Fibroblast of the aortic adventitia (primary cell): Measurements from ENCODE around the gene PIGO. TPM values are rescaled to one million over a fixed set of nuclear protein-coding genes. Genes with fewer than 3 reads are reported as not detected.

Source experiments
- DNase-seq: peaks from one replicate; pipeline ENCODE4 v3.0.0-alpha.2; 2010; ENCODE audit warnings: low read depth
- H3K4me3 ChIP-seq: 2 replicates; pipeline ENCODE4 v1.5.1; 2011; ENCODE audit warnings: low read depth, mild to moderate bottlenecking, control low read depth, low read length, moderate library complexity
- total RNA-seq: library from RNA; depleted of rRNA; stranded (reverse); fragments of >200 nt; gene quantifications from 2 replicates; pipeline ENCODE4 v1.2.3, GENCODE V29; 2012; ENCODE audit warnings: low replicate concordance
- TF ChIP-seq, protein P1 (sequence below): IDR thresholded peaks from 2 replicates; pipeline ENCODE4 v1.5.1; 2011; ENCODE audit warnings: mild to moderate bottlenecking, low read length, control low read depth, inconsistent platforms; ENCODE audit not compliant: insufficient read depth

Gene PIGO
- total RNA-seq, 1 donor = 12.1 TPM

DNA sequence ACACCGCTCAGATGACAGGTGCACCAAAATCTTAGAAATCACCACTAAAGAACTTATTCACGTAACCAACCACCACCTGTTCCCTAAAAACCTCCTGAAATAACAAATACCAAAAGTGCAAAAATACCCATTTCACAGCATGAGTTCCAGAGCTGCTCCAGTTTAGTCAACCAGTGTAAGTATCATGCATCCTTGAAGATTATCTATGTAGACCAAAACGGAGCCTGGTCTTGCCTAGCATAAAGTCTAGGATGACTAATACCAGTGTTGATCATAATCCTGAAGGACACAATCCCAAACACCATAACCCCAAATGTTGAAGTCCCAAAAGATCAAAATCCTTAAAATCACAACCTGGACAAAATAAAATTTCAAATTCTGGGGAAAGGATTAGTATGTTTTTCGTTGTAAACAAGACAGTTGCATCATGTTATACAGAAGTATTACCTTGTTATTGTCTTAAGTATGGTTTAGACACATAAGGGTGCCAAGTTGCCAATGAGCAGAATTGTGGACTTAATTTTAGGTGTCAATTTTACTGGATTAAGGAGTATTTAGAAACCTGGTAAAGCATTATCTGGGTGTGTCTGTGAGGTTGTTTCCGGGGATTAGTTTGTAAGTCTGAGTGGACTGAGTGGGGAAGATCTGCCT lies 42.1 kb downstream of the PIGO start:
- H3K4me3 ChIP-seq = no peak overlapping the region
- TF ChIP-seq, protein P1, sequence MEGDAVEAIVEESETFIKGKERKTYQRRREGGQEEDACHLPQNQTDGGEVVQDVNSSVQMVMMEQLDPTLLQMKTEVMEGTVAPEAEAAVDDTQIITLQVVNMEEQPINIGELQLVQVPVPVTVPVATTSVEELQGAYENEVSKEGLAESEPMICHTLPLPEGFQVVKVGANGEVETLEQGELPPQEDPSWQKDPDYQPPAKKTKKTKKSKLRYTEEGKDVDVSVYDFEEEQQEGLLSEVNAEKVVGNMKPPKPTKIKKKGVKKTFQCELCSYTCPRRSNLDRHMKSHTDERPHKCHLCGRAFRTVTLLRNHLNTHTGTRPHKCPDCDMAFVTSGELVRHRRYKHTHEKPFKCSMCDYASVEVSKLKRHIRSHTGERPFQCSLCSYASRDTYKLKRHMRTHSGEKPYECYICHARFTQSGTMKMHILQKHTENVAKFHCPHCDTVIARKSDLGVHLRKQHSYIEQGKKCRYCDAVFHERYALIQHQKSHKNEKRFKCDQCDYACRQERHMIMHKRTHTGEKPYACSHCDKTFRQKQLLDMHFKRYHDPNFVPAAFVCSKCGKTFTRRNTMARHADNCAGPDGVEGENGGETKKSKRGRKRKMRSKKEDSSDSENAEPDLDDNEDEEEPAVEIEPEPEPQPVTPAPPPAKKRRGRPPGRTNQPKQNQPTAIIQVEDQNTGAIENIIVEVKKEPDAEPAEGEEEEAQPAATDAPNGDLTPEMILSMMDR = no peak
- no peak for DNase-seq

DNA sequence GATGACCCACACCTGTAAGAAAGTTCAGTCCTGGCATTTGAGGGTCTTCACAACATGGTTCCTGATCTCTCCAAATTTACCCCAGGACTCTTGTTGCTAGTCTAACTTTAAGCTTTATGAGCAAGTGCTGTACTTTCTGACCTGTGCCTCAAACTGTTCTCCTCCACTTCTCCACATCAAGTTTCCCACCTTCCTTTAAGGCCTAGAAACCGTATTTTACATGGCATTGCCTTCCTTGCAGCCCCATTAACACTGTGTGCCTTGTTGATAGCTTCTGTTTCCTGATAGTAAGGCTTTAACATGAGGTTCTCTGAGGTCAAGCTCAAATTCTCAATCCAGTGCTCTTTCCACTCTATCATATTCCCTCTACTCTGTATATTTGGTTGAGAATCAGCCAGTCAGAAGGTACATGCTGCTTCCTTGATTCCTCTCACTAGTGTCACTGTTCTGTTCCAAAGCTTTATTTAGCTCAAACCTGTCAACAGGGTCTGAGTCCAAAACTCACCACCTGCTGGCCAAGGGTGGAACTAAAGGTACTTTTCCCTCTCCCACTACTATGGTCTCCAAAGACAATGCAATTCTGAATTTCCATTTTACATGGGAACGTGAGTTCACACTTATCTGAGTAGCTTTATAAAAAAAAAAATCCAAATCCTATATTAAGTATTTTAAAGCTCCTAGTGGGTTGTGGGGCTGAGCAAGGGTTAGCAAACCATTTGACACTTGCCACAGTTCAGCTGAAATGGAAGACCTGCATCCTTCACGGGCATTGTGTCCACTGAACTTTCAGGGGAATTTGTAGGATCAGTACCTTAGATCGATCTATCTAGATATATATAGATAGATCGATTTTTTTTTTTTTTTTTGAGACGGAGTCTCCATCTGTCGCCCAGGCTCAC lies 45.1 kb downstream of the PIGO start:
- H3K4me3 ChIP-seq = no peak overlapping the region
- peak; percentile 56 for DNase-seq
- TF ChIP-seq, protein P1 = peak; percentile 66

DNA sequence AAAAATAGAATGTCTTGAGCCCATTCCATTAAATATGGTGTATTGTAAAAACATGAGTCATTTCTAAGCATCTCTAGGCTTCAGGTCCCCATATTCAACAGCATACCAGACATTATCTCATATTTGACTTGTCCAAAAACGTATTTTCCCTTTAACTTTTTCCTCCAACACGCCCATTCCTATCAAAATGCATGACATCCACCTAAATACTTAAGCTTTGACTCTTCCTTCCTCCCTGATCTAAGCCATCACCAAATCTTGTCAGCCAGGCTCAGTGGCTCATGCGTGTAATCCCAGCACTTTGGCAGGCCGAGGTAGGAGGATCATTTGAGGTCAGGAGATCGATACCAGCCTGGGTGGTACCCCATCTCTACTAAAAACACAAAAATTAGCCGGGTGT lies 47.9 kb downstream of the PIGO start:
- no peak for DNase-seq
- TF ChIP-seq, protein P1 = no peak

DNA sequence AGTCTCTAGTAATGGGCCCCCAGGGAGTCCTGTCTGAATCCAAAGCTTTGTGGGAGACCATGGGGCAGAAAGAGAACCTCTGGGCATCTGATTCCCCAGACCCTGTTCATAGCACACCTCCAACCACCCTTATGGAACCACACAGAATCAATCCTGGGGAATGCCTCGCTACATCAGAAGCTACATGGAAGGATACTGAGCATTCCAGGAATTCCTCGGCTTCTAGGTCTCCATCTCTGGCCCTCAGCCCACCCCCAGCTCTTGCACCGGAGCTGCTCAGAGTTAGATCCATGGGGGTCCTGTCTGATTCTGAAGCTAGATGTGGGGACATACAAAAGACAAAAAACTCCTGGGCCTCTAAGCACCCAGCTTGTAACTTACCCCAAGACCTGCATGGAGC lies 52.3 kb downstream of the PIGO start:
- no peak for DNase-seq
- H3K4me3 ChIP-seq = no peak overlapping the region
- TF ChIP-seq, protein P1 = no peak

More for the DNA sequence above, 47.9 kb downstream of the PIGO start:
- H3K4me3 ChIP-seq = no peak overlapping the region

DNA sequence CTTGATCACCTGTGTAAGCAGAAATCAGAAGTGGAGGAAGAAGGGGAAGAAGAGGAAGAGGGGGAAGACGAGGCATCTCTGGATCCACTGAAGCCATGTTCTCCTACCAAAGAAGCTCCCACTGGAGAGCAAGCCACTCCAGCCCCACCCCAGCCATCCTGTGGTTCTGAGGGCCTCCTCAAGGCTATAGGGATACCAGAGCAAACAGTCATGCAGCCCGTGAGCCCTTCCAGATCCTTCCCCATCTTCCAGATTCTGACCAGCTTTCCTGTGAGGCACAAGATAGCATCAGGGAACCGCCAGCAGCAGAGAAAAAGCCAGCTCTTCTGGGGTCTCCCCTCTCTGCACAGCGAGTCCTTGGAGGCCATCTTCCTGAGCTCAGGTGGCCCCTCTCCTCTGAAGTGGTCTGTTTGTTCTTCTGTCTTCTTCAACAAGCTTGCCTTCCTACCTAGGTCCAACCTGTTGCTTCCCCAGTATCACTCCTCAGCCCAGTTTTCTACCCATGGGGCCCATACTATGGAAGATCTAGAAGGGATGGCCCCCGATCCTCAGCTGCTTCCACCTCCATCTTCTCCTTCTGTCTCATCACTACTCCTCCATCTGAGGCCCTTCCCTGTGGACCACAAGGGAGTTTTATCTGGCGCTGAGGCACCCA lies 53.4 kb downstream of the PIGO start:
- TF ChIP-seq, protein P1 = no peak
- no peak for DNase-seq

DNA sequence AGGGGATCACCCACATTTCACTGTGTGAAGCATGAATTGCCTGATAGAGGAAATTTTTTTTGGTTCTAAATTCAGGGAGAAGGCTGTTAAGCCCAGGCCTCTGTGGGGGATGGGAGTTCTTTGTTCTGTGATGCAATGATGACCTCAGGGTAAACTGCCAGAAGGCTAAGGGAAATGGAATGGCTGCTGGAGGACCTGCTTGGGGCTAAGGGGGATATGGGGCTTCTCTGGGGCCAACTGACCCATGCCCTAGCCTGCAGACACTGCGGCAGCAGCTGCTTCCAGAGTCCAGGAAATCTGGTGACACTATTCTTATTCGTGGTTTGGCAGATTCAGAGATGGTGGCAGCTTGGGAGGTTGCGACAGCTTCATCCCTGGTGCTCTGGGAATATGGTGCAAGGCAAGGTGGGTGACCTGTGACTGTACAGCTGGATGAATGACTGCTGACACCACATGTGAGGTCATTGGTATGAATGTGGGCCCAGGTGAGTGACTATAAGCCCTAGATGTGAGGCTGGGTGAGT lies 54.2 kb downstream of the PIGO start:
- no peak overlapping the region for H3K4me3 ChIP-seq
- DNase-seq = peak; percentile 35
- TF ChIP-seq, protein P1 = no peak

More for the DNA sequence above, 53.4 kb downstream of the PIGO start:
- no peak overlapping the region for H3K4me3 ChIP-seq
